HEK293T (cell line): ENCODE measurements around the gene TTLL1.

Source experiments
- CTCF ChIA-PET: fragments of 350-600 bp; formaldehyde crosslinking; extraction: SDS; loops from one replicate; lab custom pipeline; 2021; ENCODE audit warnings: antibody characterized with exemption, inconsistent platforms; lab: Yijun Ruan, JAX
- POLR2A ChIA-PET: fragments of 350-600 bp; formaldehyde crosslinking; extraction: SDS; loops from one replicate; lab custom pipeline; 2020; ENCODE audit warnings: antibody characterized with exemption, inconsistent platforms; lab: Yijun Ruan, JAX
- DNase-seq: peaks from one replicate; pipeline ENCODE4 v3.0.0; 2012; ENCODE audit warnings: mixed read lengths; ENCODE audit errors: extremely low spot score
- ARNT ChIP-seq: fragments of 450-650 bp; IDR thresholded peaks from 2 replicates; pipeline ENCODE4 v1.6.1; 2017; ENCODE audit warnings: mild to moderate bottlenecking
- BHLHE40 ChIP-seq: fragments of 450-650 bp; IDR thresholded peaks from 2 replicates; pipeline ENCODE4 v1.6.1; 2016; ENCODE audit warnings: mild to moderate bottlenecking, moderate library complexity, borderline replicate concordance
- CTBP1 ChIP-seq: fragments of 450-650 bp; IDR thresholded peaks from 2 replicates; pipeline ENCODE4 v1.6.1; 2016; ENCODE audit warnings: borderline replicate concordance
- ELF4 ChIP-seq: fragments of 450-650 bp; IDR thresholded peaks from 2 replicates; pipeline ENCODE4 v1.6.1; 2017; ENCODE audit warnings: antibody characterized with exemption
- FOXA1 ChIP-seq: fragments of 450-650 bp; IDR thresholded peaks from 2 replicates; pipeline ENCODE4 v1.6.1; 2016; ENCODE audit warnings: mild to moderate bottlenecking
- FOXK2 ChIP-seq: fragments of 450-650 bp; IDR thresholded peaks from 2 replicates; pipeline ENCODE4 v1.6.1; 2016; ENCODE audit warnings: mild to moderate bottlenecking
- FOXM1 ChIP-seq: fragments of 450-650 bp; IDR thresholded peaks from 2 replicates; pipeline ENCODE4 v1.6.1; 2017; ENCODE audit warnings: mild to moderate bottlenecking, borderline replicate concordance
- HDGF ChIP-seq: fragments of 450-650 bp; IDR thresholded peaks from 2 replicates; pipeline ENCODE4 v1.6.1; 2017; ENCODE audit warnings: antibody characterized with exemption, borderline replicate concordance
- L3MBTL2 ChIP-seq: fragments of 450-650 bp; conservative IDR thresholded peaks from 2 replicates; pipeline ENCODE4 v1.6.1; 2016; ENCODE audit warnings: mild to moderate bottlenecking
- LEF1 ChIP-seq: fragments of 450-650 bp; IDR thresholded peaks from 2 replicates; pipeline ENCODE4 v1.6.1; 2017; ENCODE audit warnings: mild to moderate bottlenecking, borderline replicate concordance
- NFRKB ChIP-seq: fragments of 450-650 bp; IDR thresholded peaks from 2 replicates; pipeline ENCODE4 v1.6.1; 2016; ENCODE audit warnings: mild to moderate bottlenecking, moderate library complexity
- PKNOX1 ChIP-seq: fragments of 450-650 bp; IDR thresholded peaks from 2 replicates; pipeline ENCODE4 v1.6.1; 2016
- SP1 ChIP-seq: fragments of 450-650 bp; IDR thresholded peaks from 2 replicates; pipeline ENCODE4 v1.6.1; 2017
- SUZ12 ChIP-seq: fragments of 450-650 bp; IDR thresholded peaks from 2 replicates; pipeline ENCODE4 v1.6.1; 2016; ENCODE audit warnings: mild to moderate bottlenecking
- TARDBP ChIP-seq: fragments of 450-650 bp; IDR thresholded peaks from 2 replicates; pipeline ENCODE4 v1.6.1; 2016
- ZNF384 ChIP-seq: fragments of 450-650 bp; IDR thresholded peaks from 2 replicates; pipeline ENCODE4 v1.6.1; 2016

TTLL1 gene

GRCh38 chr22:43066134-43066533 lies 23.1 kb downstream of the TTLL1 start:
- TF ChIP-seq TARDBP: no peak
- no peak for TF ChIP-seq SUZ12
- no peak for TF ChIP-seq NFRKB
- no peak for TF ChIP-seq CTBP1
- no peak for TF ChIP-seq LEF1
- no peak for TF ChIP-seq ELF4
- TF ChIP-seq FOXM1: no peak
- no peak for TF ChIP-seq FOXA1
- TF ChIP-seq ZNF384: no peak
- no peak for TF ChIP-seq BHLHE40
- no peak for TF ChIP-seq L3MBTL2
- TF ChIP-seq HDGF: no peak
- no peak for TF ChIP-seq PKNOX1
- TF ChIP-seq FOXK2: no peak
- no peak for TF ChIP-seq ARNT
- no peak for TF ChIP-seq SP1
- POLR2A ChIA-PET: no interaction called here
- CTCF ChIA-PET: no interaction called here
- DNase-seq: no peak

DNA sequence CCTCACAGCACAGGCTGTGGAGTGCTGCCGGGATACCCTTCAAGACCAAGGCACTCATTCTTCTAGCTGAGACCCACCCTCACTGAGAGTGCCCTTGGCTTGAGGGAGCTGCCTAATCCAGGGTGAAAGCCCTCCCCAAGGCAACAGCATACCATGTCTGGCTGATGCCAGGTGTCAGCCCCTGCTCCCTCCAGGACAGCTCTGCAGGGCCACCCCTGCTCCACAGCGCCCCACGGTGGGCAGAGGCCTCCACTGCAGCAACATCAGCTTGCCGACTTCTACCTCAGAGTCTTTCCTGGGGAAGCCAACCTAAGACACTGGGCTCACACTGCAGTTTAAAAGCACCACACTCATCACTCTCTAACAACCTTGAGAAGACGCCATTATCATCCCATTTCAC lies 29.0 kb downstream of the TTLL1 start:
- CTCF ChIA-PET: interaction anchor here (0.5 to 2.3 kb wide), 6 partner anchors 9 to 33 kb away, joined by 3 to 9 read pairs (median 4); no protein-coding TSS in a partner anchor
- TF ChIP-seq FOXK2 (no peak), NFRKB (no peak), L3MBTL2 (no peak), TARDBP (no peak), PKNOX1 (no peak), ELF4 (no peak), ZNF384 (no peak), SUZ12 (no peak), FOXM1 (no peak), BHLHE40 (no peak), SP1 (no peak), LEF1 (no peak), FOXA1 (no peak), HDGF (no peak), CTBP1 (no peak), ARNT (no peak)
- peak; percentile 78 for DNase-seq
- POLR2A ChIA-PET: interaction anchor here (1.3 kb wide), 1 partner anchor 9 kb away, joined by 4 read pairs; no protein-coding TSS in a partner anchor

DNA sequence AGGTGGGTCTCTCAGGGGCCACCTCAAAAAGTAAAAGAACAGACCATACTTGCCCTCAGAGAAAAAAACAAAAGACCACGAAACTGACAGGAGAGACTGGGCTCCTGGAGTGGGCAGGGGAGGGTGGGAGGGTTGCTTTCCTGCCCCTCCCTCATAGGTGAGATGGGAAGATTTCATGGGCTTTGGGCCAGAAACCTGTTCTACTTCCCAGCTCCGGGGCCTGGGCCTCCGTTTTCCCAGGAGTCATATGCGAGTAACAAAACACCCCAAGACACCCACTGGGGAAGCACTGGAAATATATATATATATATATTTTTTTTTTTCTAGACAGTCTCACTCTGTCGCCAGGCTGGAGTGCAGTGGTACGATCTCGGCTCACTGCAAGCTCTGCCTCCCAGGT lies 31.6 kb downstream of the TTLL1 start:
- ChIA-PET CTCF (no interaction called here), POLR2A (interaction anchor here (1.2 kb wide), 1 partner anchor 42 kb away, joined by 3 read pairs; no protein-coding TSS in a partner anchor)
- TF ChIP-seq ELF4: no peak
- TF ChIP-seq LEF1: no peak
- no peak for TF ChIP-seq PKNOX1
- no peak for TF ChIP-seq ARNT
- no peak for TF ChIP-seq L3MBTL2
- no peak for TF ChIP-seq HDGF
- TF ChIP-seq CTBP1: no peak
- no peak for TF ChIP-seq TARDBP
- TF ChIP-seq ZNF384: no peak
- TF ChIP-seq FOXM1: no peak
- DNase-seq: no peak

DNA sequence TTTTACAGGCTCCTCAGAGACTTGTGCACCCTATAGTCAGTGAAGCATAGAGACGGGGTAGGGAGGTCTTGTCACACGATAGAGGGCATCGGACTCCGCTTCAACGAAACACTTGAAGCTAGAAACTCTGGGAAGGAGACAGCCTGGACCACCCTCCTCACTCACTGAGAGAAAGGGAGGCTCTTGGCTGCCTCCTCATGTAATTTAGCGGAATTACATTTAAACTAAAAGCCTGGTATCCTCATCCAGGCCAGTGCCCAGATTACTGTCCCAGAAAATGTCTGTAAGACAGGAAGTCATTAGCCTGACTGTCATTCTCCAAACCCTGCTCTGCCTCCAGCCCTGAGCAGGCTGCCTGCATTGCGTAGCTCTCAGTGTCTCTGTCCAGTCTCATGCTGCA lies 36.0 kb downstream of the TTLL1 start:
- DNase-seq: no peak
- CTCF ChIA-PET: interaction anchor here (0.6 kb wide), 1 partner anchor 250 kb away, joined by 3 read pairs; no protein-coding TSS in a partner anchor
- POLR2A ChIA-PET: no interaction called here
- no peak for TF ChIP-seq FOXM1
- no peak for TF ChIP-seq PKNOX1
- TF ChIP-seq TARDBP: no peak
- TF ChIP-seq L3MBTL2: no peak
- no peak for TF ChIP-seq HDGF
- TF ChIP-seq CTBP1: no peak
- no peak for TF ChIP-seq ELF4
- no peak for TF ChIP-seq ZNF384
- no peak for TF ChIP-seq SP1
- no peak for TF ChIP-seq NFRKB
- TF ChIP-seq ARNT: no peak
- no peak for TF ChIP-seq FOXK2
- no peak for TF ChIP-seq SUZ12
- TF ChIP-seq LEF1: no peak
- TF ChIP-seq BHLHE40: no peak
- no peak for TF ChIP-seq FOXA1

- ChIA-PET POLR2A (interaction anchor here (1.0 kb wide), 1 partner anchor 10 kb away, joined by 4 read pairs; no protein-coding TSS in a partner anchor), CTCF (interaction anchor here (1.4 kb wide), 1 partner anchor 9 kb away, joined by 9 read pairs; no protein-coding TSS in a partner anchor)
- DNase-seq: no peak
- TF ChIP-seq FOXM1 (no peak), SP1 (no peak), ARNT (no peak), ZNF384 (no peak), FOXK2 (no peak), LEF1 (no peak), FOXA1 (no peak)
Measured at GRCh38 chr22:43050995-43051394, 38.2 kb downstream of the TTLL1 start.
